ENCODE measurements around the gene ADARB1.

Gene ADARB1

DNA sequence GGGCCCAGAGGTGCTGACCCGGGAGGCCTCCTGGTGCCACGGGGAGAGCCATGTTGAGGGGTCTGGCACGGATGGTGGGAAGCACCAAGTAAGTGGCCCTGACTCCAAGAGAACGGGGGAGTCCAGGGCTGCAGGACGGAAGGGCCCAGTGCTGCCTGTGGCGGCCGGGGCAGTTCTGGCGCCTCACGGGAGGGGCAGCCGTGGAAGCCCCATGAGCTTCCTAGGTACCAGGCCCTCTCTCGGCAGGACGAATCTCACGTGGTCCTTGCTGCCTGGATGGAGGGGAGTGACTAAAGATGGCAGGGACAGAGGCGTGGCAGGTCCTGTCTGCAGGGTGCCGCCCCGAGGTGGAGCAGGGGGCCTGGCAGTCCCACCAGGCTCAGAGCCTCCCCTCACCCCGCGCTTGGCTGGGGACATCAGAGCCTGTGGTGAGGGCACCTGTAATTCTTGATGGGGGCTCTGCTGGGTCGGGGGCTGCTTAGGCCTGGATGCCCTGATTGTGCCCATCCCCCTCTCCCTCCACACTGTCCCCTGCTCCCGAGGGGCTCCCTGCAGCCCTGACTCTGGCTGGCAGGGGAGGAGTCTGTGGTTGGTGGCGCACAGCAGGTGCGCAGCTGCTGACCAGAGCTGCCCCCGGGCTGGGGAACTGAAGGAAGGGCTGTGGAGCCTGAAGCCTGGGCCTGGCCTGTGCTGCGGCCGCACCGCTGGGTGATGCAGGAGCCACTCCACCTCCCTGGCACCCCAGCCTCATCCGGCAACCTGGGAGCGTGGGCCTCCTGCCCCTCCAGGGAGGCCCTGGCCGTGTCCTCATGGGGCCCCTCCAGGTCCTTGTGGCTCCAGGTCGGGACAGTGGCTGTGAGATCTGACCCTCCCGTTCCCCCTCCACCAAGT is 181.9 kb downstream of the ADARB1 start:
- no peak for DNase-seq

DNA sequence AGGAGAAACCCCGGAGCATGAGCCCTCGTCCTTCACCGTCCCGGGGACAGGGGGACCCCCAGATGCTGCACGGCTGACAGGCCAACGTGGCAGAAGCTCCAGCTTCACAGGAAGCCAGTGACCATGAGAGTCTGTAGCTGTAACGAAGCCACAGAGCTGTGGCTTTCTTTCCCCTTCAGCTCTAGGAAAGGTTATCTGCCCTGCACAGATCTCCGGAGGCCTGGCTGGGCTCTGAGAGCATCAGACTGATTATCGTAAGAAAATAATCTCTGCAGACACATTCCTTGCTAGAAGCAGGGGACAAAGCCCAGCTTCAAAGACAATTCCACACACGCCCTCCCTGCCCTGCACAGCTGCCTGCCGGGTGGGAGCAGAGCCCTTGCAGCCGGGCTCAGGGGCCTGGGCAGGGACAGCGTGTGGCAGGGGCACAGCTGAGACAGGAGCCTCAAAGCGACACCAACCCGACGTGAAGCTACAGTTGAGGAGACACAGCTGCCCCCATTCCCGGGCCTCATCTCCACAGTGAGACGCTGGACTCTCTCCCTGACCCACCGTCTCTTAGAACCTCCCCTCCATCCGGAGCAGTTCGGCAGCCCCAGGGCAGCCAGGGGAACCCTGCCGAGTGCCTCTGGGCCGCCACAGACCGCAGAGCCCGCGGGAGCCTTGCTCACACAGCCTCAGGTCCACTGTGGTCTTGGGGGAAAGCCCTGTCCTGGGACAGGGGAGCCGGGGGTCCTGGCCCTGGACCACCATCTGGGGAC is 182.7 kb downstream of the ADARB1 start:
- no peak for DNase-seq

DNA sequence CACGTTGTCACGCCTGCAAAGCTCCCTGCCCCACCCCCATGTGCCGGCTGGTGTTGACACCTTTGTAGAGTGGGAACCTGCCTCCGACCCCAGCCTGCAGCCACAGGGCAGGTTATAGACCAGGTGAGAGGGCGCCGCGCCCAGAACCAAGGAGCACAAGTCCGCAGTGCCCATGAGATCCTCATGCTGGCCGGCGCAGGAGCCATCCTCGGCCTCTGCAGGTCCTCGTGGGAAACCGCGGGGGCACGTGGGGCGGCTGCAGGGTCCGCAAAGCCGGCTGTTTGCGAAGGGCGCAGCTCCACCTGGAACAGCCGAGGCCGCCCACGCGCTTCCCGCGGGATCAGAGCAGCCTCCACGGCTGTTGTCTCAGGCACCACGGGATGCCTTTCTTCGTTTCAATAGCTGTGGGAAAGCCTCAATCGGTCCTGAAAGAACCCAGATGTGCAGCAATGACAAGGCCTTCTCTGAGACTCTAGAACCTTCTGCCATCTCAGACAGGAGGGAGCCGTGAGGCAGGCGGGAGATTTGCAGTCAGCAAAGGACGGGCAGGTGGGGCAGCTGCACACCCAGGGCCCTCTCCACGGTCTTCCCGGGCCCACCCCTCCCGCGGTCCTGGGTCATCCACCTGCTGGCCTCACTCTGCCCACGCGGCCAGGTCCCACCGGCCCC is 183.4 kb downstream of the ADARB1 start:
- DNase-seq: no peak

DNA sequence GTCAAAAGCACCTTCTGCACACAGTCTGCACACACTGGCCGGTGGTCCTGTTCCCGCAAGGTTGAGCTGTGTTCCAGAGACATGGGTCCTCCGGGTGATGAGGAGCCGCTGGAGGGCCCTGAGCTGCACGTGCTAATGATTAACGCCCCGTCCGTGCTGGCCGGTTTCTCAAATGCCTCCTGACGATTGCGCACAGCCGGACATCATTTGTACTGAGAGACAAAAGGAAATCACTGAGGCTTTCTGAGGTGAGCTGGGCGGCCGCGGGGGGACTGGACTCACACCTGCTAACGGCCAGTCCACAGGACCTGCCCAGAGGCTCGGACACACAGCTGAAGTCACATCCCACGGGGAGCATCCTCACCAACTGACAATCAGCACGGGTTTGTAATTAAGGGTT is 184.1 kb downstream of the ADARB1 start:
- DNase-seq: no peak

GRCh38 chr21:45259206-45259840 is 184.9 kb downstream of the ADARB1 start:
- no peak for DNase-seq

DNA sequence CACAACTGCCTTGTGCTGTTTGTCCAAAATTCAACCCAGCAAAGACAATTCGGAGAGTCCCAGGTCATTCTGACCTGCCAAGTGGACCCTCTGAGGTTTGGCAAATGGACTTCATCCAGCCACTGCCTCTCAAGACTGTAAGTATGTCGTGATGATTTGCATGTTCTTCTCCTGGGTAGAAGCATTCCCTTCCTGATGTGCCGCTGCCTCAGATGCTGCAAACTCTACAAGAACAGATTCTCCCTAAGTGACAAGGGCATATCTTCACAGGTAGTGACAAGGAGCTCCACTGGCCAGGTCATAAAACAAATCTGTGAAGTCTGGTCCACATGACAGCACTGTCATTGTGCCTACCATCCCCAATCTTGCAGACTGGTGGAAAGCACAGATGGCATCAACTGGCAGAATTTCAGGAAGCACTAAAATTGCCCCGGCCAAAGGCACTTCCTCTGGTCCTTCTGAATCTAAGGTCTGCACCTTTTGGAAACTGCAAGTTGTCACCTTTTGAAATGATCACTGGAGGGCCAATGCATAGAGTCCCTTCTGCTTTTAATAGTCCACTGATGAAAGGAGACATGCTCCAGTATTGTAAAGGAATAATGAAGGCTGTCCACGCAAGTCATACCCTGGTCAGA is 185.9 kb downstream of the ADARB1 start:
- peak in 1 of 2 donors; percentile 29 for DNase-seq

DNA sequence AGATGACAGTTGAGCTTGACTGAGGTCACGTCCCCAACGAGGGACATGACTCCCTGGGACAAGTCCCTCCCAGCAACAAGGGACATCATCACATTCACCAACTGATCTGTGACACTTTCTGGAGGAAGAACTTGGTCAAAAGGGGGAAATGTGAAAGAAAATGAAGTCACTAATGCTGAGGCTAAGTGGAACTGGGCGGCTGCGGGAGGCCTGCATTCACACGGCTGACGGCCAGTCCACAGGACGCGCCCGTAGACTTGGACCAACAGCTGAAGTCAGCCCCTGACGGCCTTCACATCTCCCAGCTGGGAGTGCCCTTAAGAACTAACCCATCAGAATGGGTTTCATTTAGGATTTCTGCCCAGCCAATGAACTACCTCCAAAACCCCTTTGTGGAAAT is 186.7 kb downstream of the ADARB1 start:
- peak in 1 of 2 donors; percentile 9 for DNase-seq

DNA sequence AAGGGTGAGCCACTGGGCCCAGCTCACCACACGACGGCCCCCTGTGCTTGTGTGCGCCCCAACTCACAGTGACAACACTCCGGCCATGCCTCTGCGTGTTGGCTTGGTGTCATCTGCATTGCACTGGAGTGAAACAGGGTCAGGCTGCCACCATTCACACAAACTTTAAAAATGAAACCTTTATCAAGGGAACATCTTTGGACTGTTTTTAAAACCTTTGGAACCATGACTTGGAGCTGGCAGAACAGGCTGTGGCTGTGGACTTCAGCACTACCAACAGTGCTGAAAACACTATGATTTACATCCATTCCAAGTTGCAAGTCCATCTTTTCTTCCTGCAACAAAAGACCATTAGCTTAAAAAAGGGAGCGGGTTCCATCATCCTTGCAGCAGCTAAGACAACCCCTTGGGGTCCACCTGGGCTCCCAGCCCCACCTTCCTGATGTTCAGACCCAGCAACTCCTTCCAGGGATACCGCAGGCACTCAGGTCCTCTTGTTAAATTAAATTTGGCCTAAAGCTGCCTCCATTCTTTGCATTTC is 187.7 kb downstream of the ADARB1 start:
- no peak for DNase-seq

- DNase-seq: no peak
Observed at GRCh38 chr21:45262616-45263015, 188.2 kb downstream of the ADARB1 start.

DNA sequence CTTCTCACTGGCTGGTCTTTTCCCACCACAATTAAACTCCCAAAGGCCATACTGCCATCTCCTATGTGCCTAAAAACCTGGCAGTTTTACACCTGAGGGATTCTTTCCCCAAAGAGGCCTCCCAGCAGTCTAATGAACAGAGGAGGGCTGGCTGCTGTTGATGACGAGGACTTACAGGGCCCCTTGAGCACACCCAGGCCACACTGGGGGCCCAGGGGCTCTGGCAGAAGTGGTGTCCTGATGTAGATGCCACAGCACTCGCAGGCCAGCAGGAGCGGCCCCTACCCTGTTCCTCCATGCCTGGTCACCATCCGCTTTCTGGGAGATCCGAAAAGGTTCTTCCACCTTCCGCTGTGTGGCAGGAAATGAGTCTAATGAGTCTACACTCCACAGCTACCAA is 189.2 kb downstream of the ADARB1 start:
- no peak for DNase-seq

- no peak for DNase-seq
Observed at GRCh38 chr21:45264146-45264911, 189.9 kb downstream of the ADARB1 start.

GRCh38 chr21:45264912-45265515 is 190.6 kb downstream of the ADARB1 start:
- DNase-seq: no peak

DNA sequence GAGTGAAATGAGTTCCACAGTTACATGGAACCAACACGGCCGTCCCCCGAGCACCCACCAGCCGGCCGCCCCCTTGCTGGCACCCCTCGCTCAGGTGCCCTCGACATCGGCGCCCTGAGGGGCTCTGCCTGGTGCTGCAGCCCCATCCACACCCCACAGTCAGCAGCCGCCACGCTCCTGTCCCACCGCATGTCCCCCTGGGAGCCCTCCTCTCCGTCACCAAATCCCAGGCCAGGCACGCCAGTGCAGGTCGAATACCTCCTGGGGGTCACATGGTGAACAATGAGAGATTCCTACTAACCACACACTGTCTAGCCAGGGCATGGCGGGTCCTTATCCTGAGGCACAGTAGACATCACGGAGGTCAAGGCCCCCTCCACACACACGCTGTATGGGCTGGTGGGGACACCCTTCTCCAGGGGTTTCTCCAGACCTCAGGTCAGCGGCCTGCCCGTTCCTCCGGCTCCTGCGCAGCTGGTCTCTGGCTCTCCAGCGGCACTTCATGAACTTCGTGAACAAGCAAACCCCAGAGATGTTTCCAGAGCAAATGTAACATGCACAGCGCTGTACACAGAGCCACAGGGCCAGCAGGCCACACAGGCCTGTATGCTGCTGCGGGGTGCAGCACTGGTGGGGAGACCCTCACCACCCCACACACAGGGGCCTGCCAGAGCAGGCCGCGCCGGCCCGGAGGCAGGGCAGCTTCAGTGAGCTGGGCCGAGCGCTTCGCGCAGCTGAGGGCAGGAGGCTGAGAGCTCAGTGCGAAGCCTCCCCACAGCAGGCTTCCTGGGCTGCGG is 191.5 kb downstream of the ADARB1 start:
- DNase-seq: no peak

GRCh38 chr21:45266518-45267389 is 192.4 kb downstream of the ADARB1 start:
- DNase-seq: no peak

- DNase-seq: no peak
Observed at GRCh38 chr21:45267390-45267760, 193.0 kb downstream of the ADARB1 start.

DNA sequence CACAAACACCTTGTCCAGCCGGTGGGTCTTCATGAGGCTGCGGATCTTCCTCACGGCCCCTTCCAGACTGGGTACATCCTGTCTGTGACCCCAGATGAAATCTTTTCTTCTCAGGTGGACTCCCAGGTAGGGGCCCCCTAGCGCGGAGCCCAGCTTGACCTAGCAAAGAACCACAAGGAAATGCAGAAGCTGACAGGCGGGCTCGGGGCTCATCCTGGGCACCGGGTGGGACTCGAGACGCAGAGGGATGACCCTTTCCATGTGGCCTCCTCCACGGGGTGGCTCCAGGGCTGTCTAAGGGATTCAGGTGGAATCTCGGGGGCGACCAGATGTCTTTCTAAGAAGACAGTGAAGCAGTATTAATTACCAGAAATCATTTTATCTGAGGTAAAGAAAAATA is 195.5 kb downstream of the ADARB1 start:
- DNase-seq: no peak

DNA sequence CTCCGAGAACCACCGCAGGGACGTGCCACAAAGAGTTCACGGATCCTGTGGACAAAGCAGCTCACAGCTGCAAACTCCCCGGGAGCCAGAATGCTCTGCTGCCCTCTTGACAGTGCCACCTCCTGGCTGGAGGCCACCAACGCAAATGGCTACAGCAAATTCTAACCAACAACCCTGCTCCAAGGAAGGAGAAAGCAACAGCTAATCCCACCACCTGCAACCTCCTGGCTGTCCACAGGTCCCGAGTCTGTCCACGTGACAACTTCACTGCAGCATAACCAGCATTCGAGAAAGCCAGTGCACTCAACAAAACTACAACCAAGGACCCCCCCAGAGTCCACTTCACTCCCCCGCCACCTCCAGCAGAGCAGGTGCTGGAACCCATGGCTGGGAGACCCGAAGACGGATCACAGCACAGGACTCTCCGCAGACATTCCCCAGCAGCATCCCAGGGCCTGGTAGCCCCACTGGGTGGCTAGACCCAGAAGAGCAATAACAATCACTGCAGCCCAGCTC is 196.0 kb downstream of the ADARB1 start:
- DNase-seq: no peak

Data from inflammatory macrophage treated with lipopolysaccharide for 1 hour (primary cell).